ENCODE measurements around the gene CDY1. TPM values are rescaled to one million over a fixed set of nuclear protein-coding genes. Genes with fewer than 3 reads are reported as not detected.

The CDY1 gene, protein sequence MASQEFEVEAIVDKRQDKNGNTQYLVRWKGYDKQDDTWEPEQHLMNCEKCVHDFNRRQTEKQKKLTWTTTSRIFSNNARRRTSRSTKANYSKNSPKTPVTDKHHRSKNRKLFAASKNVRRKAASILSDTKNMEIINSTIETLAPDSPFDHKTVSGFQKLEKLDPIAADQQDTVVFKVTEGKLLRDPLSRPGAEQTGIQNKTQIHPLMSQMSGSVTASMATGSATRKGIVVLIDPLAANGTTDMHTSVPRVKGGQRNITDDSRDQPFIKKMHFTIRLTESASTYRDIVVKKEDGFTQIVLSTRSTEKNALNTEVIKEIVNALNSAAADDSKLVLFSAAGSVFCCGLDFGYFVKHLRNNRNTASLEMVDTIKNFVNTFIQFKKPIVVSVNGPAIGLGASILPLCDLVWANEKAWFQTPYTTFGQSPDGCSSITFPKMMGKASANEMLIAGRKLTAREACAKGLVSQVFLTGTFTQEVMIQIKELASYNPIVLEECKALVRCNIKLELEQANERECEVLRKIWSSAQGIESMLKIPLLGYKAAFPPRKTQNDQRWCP
- not detected in 2 replicates for polyA plus RNA-seq

DNA sequence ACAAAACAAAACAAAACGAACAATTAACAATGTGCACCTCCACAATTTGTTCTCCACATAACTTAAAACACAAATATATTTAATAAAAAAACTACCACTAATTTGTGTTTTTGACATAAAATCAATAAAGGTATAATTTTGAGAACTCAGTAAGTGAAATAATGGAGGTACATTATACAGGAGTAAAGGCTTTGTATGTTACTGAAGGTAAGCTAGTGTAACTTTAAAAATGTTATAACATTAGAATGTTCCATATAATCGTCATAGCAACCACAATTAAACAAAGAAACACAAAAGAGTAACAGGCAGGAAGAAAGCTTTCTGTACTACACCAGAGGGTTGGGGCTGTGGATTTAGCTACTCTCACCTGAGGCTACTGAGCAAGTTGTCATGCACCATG lies at the start of gene CDY1:
Gene CDY1 (plus strand): TSS at position 301 of the 400 bp plus-strand sequence. CDS start 326 bp downstream, outside the sequence.

Data from Purkinje cell (primary cell).